GM18499 (cell line): ENCODE measurements around the gene HERC2.
"Not testable (repeated sequence)": the region's sequence is repeated elsewhere in the genome, so short reads cannot be mapped to it uniquely, and the experiment has no call there.

Experiments
- ATAC-seq: cut with Tn5 transposase; IDR thresholded peaks from one replicate; pipeline ENCODE4 v1.9.1; 2021; ENCODE audit warnings: moderate number of reproducible peaks; ENCODE audit not compliant: insufficient read depth, unreplicated experiment

The HERC2 gene

GRCh38 chr15:28190391-28191174 is 131.4 kb downstream of the HERC2 start:
- ATAC-seq = no peak

DNA sequence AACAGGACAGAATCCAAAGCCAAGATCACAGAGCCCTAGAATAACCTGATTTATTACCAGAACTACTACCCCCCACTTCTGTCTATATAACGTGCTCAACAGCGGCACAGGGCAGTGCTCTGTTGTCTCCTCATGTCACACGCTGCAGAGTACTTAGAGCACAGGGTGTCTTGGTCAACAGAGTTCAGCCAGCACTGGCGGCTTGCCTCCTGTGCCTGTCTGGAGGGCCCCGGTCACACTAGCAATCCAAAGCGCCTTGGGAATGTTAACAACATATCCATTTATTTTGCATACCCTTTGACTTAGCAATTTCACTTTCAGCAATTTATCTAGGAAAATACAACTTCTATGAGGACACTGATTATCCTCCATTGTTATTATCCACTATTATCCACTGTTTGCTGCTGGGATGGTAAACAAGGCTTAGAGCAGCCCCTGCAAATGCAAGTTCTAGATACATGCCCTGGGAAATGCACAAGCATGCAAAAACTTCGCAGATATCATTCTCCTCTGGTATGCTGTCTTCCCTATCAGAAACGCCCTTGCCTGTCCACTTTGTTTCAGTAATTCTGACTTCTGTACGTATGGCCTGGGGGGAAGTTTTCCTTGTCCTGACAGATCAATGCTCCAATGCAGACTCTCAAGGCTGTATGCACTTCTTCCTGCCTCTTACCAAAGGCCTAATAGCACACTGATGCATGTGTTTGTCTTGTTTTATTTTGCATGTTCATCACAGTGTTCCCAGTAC is 136.7 kb downstream of the HERC2 start:
- no peak for ATAC-seq

GRCh38 chr15:28184166-28184565 is 137.8 kb downstream of the HERC2 start:
- ATAC-seq = no peak

DNA sequence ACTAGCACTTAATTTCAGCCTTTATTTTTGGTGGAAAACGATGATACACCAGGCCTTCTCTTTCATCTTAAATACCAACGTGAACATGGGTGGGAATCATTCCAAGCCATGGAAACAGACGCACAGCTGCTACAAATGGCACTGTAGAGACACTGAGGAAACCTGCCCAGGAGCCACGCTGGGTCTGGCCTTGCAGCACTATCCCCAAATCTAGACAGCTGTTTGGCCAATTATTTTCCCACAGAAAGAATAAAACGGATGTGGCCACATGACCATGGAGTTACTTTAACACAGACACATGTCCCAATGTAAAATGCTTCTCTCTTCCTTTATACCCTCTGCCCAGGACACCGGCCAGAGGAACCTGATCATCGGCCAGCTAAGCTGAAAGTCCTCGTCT is 139.2 kb downstream of the HERC2 start:
- ATAC-seq = no peak

DNA sequence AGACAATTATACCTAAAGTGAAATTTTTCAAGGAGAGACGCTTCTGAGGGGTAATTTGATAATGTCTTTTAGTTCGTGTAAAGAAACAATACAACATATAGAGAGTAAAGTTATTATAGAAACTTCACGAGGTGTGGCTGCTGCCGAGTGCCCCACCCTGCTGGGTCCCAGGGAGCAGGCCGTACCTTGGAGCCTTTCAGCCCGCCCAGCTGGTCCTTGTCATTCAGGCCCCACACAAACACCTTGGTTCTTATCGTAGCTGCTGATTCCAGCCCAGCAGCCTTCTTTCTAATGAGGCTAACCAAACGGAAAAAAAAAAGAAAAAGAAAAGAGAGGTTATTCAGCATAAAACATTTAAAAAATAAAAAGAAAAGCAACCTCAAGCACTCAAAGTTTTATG is 139.8 kb downstream of the HERC2 start:
- ATAC-seq = no peak

GRCh38 chr15:28181366-28181765 is 140.6 kb downstream of the HERC2 start:
- ATAC-seq = no peak

GRCh38 chr15:28179270-28179669 is 142.7 kb downstream of the HERC2 start:
- ATAC-seq = no peak

DNA sequence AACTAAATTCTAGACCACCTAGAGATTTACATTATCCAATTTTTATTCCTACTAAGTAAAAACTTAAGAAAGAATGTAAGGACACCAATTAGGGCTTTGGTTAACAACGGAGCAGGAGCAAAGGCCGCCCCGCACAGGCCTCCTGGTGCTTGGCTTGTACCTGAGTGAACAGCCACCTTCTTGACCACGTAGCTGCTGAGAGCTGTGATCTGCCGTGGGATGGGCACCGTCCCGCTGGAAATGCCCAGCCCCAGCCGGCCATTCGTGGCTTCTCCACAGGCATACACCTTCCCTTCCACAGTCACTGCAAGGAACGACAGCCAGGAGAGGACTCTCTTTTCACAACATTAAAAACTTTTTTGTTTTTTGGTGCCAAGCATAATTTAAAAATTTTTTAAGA is 143.3 kb downstream of the HERC2 start:
- ATAC-seq = no peak

DNA sequence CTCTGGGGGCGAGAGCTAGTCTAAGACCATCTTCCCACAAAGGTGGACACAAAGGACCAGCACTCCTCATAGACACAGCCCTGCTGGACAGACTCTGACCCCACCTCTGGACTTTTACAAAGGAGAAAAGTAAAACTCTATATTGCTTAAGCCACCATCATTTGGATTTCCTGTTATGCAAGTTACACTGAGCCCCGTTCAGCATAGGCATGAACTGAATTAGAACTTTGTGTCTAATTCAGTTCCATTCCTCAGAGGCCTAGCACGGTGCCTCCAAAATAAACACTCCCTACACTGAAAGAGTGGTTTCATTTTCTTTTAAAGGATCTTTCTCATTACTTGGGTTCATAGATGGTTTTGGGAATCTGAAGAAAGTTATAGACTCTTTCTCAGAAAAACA is 143.7 kb downstream of the HERC2 start:
- ATAC-seq = no peak

- ATAC-seq = no peak
Measured at GRCh38 chr15:28169366-28169765, 152.6 kb downstream of the HERC2 start.

GRCh38 chr15:28168405-28169121 is 153.4 kb downstream of the HERC2 start:
- not testable (repeated sequence) for ATAC-seq

- ATAC-seq = no peak
Measured at GRCh38 chr15:28167042-28167441, 154.9 kb downstream of the HERC2 start.

DNA sequence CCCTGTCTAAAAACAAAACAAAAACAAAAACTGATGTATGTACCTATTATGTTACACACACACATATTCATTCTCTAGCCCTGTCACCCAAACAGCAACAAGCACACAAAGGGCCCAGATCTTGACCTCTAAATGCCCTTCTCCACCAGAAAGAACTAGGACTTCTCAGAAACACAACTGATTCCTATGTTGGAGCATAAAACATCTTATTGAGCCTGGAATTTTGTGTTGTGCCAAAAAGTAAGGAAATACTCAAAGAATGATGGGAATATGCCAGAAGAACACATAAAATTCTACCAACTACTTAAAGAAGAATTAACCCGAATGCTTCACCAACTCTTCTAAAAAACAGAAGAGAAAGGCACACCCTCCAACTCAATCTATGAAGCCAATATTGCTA is 156.2 kb downstream of the HERC2 start:
- no peak for ATAC-seq

DNA sequence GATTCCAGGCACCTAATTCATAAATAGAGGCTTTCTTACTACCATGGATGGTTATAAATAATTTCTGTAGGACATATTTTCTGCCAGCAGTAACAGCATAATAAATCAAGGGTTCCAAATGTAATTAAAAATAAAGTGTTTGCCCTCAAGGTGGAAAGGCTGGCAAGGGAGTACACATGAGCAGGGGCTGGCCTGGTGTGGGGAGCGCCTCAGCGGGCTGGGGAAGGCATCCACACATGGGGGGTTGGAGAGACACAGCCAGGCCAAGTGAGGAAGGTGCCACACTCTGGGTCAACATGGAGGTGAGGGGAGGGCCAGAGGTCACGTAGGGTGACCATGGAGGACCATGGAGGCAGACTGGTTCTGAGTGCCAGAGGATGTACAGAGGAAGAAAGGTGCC is 157.1 kb downstream of the HERC2 start:
- no peak for ATAC-seq

GRCh38 chr15:28154283-28154682 is 167.7 kb downstream of the HERC2 start:
- no peak for ATAC-seq

GRCh38 chr15:28153492-28154119 is 168.4 kb downstream of the HERC2 start:
- no peak for ATAC-seq

- not testable (repeated sequence) for ATAC-seq
Measured at GRCh38 chr15:28152538-28152923, 169.4 kb downstream of the HERC2 start.

GRCh38 chr15:28151864-28152537 is 170.0 kb downstream of the HERC2 start:
- ATAC-seq = not testable (repeated sequence)

DNA sequence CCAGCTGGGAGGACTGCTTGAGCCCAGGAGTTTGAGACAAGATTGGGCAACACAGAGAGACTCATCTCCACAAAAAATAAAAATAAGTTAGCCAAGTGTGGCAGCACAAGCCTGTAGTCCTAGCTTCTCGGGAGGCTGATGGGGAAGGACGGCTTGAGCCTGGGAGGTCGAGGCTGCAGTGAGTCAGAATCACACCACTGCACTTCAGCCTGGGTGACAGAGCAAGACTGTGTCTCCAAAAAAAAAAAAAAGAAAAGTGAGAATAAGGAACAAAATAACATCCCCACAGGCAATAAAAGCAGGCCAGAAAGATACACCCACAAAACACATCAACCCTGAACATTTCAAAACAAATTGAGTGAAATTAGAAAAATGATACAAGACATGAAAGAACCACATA is 174.2 kb downstream of the HERC2 start:
- ATAC-seq = no peak

- not testable (repeated sequence) for ATAC-seq
Measured at GRCh38 chr15:28145419-28145818, 176.6 kb downstream of the HERC2 start.
